ENCODE data around the gene ACTMAP.
A peak's percentile ranks its signal among the peaks of the same experiment; 100 is the strongest.

Gene ACTMAP

GRCh38 chr19:40717880-40718773 lies 32.1 kb downstream of the ACTMAP start:
- no peak for DNase-seq

- no peak for DNase-seq
Measured at GRCh38 chr19:40717325-40717879, 32.9 kb downstream of the ACTMAP start.

GRCh38 chr19:40716482-40717324 lies 33.6 kb downstream of the ACTMAP start, which contains the start of the genes COQ8B and ITPKC:
Gene COQ8B, minus strand, starts transcription at chr19:40716886. Its CDS starts 2,254 bp downstream, at chr19:40714632.
Gene ITPKC, plus strand, starts transcription at chr19:40717112. Its CDS starts 24 bp downstream, at chr19:40717136.
- peak; percentile 99 for DNase-seq

- DNase-seq = no peak
Measured at GRCh38 chr19:40716031-40716481, 34.2 kb downstream of the ACTMAP start.

- peak; percentile 94 to 95 for DNase-seq
Measured at GRCh38 chr19:40714441-40715299, 35.6 kb downstream of the ACTMAP start.

- DNase-seq = no peak
Measured at GRCh38 chr19:40713939-40714338, 36.3 kb downstream of the ACTMAP start.

GRCh38 chr19:40709817-40710216 lies 40.5 kb downstream of the ACTMAP start:
- no peak for DNase-seq

- DNase-seq = no peak
Measured at GRCh38 chr19:40707615-40708014, 42.7 kb downstream of the ACTMAP start.

- no peak for DNase-seq
Measured at GRCh38 chr19:40705950-40706619, 44.2 kb downstream of the ACTMAP start.

GRCh38 chr19:40705362-40705651 lies 45.0 kb downstream of the ACTMAP start:
- DNase-seq = no peak

GRCh38 chr19:40704491-40705361 lies 45.6 kb downstream of the ACTMAP start:
- DNase-seq = no peak

GRCh38 chr19:40703029-40703755 lies 47.1 kb downstream of the ACTMAP start:
- no peak for DNase-seq

GRCh38 chr19:40702337-40703012 lies 47.8 kb downstream of the ACTMAP start:
- DNase-seq = peak in 1 of 2 experiments; percentile 5

GRCh38 chr19:40701758-40702157 lies 48.5 kb downstream of the ACTMAP start:
- DNase-seq = no peak

- no peak for DNase-seq
Measured at GRCh38 chr19:40700083-40700482, 50.2 kb downstream of the ACTMAP start.

- DNase-seq = no peak
Measured at GRCh38 chr19:40697007-40697406, 53.3 kb downstream of the ACTMAP start.

GRCh38 chr19:40695881-40696280 lies 54.4 kb downstream of the ACTMAP start:
- DNase-seq = no peak

- no peak for DNase-seq
Measured at GRCh38 chr19:40693896-40694295, 56.4 kb downstream of the ACTMAP start.

GRCh38 chr19:40693150-40693788 lies 57.0 kb downstream of the ACTMAP start:
- DNase-seq = no peak

Measured in SHP77 (cell line).